NCI-H510A treated with DMSO at 0.1 percent for 48 hours (cell line): Measurements from ENCODE around the gene KATNB1.
"Not testable (repeated sequence)": the region's sequence is repeated elsewhere in the genome, so short reads cannot be mapped to it uniquely, and the experiment has no call there.

Experiments
- DNase-seq: peaks from one replicate; lab custom pipeline; 2025; lab: John Stamatoyannopoulos, UW

Gene KATNB1

DNA sequence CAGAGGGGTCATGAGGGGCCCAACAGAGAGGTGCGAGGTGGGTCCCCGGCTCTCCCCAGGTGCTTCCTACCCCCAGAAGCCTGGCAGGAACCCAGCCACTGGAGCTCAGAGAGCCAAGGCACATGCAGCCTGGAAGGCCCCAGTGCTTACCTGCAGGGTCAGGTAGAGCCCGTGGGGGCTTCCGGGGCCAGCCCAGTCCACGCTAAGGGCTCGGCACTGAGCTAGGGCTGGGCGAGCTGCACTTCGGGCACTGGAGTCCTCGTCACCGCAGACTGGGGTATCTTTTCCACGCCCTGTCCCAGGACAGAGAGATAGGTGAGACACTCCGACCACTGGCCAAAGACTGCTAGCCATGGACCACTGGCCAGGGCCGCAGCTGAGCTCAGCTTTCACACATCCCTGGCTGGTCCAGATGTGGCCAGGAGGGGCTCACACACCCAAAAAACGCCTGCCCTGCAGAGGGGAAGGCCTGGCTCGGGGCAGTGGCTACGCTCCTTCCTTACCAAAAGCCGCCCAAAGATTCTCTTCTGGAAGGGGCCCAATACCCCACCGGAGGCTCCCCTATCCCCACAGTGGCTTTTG lies 59.4 kb downstream of the KATNB1 start:
- DNase-seq, result no peak

DNA sequence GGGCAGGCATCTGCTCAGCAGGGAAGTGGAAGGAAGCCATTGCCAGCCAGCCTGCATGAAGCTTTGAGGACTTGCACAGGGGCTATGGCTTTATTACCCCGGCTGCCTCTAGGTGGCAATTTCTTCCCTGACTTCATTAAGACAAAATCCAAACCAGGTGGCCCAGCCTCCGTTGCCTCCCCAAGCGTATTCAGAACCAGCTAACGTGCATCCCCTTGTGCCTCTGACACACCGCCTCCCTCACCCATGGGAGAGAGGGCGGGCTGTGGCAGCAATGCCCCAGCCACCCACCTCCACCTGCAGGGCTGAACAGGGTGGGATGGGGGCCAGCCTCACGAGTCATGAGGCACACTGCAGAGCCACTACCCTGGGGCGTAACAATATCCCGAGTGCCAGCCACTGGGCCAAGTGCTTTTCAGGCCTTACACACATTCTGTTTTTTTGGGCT lies 59.9 kb downstream of the KATNB1 start:
- peak; percentile 81 for DNase-seq

DNA sequence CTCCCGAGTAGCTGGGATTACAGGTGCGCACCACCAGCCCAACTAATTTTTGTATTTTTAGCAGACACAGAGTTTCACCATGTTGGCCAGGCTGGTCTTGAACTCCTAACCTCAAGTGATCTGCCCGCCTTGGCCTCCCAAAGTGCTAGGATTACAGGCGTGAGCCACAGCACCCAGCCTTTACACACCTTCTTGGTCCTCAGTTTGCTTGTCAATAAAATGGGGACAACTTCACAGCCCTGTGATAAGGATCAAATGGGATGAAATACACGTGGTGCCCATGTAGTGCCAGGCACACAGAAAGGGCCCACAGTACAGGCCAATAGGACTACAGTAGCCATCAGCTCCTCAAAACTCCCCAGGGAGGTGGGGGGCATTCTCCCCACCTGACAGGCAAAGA lies 60.4 kb downstream of the KATNB1 start:
- DNase-seq, result not testable (repeated sequence)

DNA sequence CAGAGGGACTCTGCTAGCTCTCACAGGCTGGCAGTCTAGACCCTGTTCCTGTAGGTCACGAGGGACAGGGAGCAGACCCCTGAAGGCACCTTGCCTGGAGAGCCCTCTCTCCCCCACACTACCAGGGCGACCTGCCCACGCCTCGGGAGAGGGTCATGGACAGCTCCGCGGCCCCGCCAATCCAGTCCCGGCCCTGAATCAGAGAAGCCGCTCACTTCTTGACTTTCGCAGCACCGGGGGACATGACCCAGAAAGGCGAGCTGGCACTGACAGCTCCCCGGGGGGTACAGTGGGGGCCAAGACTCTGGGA lies 61.6 kb downstream of the KATNB1 start:
- no peak for DNase-seq

DNA sequence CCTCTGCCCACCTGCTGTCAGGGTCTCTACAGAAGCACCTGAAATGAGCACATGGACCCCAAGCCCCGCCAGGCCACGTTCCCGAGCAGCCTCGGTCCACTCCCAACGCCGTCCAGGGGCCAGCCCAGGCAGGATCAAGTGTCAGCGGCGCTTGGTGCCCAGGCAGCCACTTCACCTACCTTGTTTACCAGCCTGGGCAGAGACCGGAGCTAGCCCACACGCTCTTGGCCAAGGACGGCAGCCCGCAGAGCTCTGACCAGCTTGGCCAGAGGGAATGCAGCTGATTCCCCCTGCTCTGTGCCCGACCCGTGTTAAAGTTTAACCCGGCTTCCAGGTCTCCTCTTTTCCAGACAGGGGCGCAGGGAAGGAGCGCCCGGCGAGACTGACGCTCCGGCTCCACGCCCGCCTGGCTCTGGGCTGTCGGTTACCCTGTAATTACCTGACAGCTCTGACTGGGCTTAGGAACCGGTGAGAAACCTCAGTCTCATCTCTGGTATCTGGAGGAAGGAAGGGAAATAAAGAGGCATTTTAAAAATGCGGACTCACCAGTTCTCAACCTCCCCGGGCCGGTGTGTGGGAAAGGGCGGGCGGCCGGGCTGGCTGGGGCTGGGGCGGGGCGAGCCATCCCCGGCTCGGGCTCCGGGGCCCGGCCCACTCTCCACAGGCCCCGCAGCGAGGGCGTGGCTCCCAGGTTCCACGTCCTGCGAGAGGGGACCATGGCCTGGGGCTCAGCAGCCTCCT lies 62.1 kb downstream of the KATNB1 start:
- peak; percentile 72 for DNase-seq

DNA sequence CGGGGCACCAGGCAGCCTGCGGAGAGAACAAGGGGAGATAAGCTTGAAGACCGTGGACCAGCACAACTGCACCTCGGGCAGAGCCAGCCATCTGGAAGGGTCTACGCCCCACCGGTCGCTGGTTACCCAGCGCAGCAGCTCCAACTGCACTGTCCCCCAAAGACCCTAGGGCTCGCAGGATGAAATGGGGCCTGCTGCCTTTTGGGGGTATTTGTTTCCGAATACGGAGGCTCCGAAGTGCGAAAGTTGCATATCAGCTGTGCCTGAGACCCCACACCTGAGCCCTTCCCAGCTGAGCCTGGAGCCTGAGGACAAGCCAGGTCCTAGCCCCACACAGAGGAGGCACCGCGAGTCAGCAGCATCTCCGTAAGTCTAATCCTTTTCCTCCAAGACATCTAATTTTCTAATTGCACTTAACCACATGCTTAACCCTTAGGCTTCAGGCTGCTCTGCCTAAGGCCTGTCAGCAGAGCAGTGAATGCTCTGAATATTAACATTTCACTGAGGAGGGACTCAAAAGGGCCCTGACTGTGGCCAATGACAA lies 62.8 kb downstream of the KATNB1 start:
- DNase-seq, result no peak

DNA sequence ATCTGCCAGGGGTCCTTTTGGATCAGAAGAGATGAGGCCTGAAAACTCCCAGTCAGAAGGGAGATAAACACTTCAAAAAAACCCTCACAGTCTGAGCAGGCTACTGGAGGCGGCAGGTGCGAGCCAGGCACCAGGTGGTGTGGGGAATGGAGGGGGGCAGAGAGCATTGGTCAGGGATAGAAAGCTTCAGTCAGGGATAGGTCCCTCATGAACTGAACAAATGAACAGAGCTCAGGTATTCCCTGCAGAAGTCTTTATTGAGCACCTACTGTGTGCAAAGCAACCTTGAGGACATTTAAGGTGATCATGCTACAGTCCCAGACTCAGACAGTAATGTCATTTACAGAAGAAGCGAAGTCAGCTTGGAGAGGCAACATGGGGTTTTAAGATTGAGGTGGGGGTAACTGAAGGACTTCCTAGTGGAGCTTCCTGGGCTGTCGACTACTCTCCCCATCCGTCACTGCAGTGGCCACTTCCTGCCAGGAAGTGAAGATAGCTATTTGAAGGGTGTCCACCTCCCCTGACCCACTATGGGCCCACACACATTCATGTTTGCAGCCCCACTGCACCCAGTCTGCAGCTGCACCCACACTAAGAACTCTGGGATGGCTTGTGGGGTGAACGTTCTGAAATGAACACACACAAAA lies 63.5 kb downstream of the KATNB1 start:
- peak; percentile 93 for DNase-seq

DNA sequence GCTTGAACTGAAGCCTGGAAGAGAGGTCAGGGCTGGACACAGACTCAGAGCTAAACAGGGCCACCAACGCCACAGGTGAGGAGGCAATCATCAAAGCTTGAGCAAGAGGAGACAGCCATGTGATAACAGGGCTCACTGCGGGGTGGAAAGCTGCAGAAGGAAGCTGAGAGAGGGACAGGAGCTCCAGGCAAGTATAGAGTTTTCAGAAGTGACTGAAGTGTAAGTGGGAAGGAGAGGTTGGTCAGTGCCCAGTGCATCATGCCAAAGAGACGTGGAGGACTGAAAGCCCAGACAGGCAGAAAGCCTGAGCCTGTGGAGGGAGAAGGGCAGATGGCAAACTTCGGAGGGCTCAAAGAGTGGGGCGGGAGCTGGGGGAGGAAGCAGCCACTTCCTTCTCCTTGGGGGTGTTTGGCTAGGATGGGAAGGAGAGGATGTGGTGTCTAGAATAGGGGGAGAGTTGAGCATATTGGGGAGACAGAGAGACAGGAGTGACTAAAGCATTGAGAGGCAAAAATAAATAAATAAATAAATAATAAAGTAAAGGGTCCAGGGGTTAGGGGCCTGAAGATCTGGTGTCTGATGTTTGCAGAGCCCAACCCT lies 64.1 kb downstream of the KATNB1 start:
- peak; percentile 49 for DNase-seq

DNA sequence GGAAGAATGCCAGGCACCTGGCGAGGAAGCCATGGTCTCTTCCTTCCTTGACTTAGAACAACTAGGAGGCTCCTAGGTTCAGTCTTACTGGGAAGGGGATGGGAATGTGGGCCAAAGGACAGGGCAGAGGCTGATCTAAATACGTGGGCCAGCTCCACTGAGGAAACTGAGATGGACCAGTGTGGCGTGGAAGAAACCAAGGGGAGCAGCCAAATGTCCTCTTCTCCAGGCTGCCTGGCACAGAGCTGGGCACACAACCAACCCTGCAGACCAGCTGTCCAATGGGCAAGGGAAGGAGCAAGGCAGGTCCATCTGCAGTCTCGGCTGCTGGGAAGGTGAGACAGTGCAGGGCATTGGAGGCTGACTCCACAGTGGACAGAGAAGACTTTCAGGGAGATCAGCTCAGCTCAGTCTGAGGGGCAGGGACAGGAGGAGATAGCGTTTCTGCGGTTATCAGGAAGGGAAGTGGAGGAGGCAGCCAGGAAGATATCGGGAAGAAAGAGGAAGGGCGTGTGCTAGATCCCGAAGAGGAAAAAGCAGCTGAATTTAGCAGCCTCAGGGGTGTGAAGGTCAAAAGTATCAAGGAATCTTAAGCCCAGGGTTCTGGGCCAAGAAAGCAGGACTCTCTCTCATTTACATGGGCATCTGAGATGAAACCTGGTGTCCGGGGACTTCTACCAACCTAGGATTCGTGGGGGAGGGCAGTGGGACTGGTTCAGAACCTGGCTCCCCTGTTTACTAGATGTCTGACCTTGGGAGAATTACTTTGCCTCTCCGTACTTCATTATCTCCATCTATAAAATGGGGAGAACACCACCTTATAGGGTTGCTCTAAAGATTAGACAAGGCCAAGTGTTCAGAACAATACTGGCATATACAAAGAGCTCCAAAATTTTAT lies 64.9 kb downstream of the KATNB1 start:
- DNase-seq, result no peak

DNA sequence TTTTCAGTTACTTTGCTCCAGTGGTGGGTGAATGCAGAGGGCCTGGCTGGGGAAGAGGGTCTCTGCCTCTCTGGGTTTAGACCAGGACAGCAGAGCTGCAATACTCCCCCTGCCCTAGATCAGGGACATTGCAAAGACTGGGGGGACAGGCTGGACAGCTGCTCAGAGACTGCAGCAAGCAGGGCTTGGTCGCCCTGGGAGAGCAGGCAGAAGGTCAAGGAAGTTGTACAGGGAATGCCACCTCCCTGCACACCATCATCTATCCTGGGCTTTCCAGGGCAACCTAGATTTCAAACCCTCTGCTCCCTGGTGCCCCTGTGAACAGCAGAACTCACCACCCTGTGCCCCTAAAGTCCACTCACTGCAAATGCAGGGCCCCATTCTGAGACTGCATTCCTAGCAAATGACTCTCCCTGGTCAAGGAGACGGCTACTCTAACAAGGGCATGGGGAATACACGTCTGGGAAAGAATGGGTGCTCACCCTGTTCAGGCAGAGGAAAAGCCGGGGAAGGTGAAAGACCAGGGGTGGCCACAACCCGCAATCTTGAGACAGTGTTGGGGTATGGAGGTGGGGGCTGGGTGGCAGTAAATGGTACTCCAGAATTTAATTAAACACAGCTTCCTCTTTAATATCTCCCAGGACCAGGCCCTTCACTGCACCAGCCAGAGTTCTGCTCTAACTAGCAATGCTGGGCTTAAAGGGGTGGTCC lies 65.7 kb downstream of the KATNB1 start:
- no peak for DNase-seq

DNA sequence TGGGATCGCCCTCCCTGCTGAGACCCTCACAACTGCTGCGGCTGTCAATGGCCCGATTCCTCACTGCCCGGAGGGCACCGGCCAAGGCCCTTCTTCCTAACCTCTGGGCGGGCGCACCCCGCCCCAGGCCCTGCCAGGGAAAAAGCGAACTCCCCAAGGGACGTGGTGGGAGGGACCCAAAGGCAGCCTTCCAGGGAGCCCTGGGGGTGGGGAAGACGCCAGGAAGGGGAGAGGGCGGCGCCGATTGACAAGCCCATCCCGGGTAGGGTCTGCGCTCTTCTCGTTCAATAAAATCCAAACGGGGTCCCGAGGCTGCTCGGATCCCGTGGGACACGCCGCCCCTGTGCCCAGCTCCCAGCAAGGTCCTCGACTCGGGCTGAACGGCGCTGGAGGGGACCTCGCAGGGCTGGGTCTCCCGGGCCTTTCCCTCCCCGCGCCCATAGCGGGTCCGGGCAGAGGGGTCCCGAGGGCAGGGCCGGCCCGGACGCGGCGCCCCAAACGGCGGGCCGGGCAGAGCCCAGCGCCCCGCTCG lies 66.3 kb downstream of the KATNB1 start:
- DNase-seq, result no peak

DNA sequence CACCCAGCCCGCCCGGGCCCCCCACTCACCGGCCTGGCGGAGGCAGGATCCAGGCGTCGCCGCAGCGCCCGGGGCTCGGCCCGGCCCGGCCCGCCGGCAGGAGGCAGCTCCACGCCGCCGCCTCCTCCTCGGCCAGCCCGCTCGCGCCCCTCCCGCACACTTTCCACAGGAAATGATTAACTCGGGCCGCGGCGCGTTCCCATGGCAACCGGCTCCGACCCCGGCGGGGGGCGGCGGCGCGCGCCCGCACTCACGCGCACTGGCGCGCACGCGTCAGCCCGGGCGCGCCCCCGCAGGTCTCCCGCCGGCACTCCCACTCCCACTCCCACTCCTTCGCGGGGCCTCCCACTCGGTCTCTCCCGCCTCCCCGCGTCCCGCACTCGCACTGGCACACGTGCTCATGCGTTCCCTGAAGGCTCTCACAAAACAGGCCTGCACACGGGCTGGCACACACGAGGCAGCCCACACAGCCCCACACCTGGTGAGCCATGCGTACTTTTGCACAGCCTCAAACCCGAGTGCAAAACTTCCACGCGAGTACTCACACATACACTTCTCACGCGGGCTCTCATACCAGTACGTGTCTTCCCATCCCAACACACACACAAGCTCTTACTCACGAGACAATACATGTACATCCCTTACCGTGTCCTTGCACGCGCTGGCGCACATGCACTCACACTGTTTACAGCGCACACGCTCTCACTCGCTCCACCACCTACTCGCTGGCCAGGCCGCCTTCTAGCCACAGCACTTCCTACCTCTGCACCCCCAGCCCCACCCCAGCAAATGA lies 67.0 kb downstream of the KATNB1 start, which contains the start of gene KIFC3:
Gene KIFC3, minus strand, starts transcription at position 151 of the 793 bp plus-strand sequence. CDS start 4,248 bp downstream, outside the sequence.
- DNase-seq, result no peak

DNA sequence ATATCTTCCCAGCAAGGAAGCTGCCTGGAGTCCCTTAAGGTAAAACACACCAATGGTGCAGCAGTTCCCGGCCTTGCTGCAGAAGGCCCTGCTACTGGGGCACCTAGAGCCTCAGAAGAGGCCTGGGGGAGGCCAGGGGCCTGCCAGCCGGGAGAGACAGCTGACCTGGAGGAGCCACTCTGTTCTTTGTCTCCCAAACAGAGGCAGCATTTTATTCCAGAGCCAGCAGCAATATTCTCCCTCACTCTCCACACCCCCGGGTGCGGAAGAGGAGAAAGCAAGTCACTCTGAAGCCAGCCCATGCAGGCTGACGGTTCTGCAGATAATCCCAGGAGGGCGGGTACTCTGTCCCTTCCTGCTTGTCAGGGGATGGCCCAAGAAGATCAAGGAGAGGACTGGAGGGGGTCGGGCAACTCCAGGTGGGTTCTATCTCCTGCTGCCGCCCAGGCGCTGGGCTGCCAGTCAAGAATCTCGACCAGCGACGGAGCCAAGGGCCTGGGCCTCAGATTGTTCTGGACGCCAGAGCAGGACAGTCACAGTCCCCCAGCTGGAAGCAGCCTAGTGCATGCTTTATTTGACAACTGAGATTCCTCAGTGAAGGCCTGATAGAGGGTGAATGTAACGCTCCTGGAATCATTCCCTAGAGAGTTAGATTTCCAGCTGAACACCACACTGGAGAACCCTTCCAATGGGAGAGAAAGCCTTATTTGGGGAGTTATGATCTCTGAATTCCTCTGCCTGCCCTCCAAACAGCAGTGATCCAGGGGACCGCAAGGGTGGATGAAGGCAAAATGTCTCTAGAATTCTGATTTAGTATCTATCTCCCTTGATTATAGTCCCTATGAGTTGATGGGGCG lies 67.8 kb downstream of the KATNB1 start:
- DNase-seq, result no peak

DNA sequence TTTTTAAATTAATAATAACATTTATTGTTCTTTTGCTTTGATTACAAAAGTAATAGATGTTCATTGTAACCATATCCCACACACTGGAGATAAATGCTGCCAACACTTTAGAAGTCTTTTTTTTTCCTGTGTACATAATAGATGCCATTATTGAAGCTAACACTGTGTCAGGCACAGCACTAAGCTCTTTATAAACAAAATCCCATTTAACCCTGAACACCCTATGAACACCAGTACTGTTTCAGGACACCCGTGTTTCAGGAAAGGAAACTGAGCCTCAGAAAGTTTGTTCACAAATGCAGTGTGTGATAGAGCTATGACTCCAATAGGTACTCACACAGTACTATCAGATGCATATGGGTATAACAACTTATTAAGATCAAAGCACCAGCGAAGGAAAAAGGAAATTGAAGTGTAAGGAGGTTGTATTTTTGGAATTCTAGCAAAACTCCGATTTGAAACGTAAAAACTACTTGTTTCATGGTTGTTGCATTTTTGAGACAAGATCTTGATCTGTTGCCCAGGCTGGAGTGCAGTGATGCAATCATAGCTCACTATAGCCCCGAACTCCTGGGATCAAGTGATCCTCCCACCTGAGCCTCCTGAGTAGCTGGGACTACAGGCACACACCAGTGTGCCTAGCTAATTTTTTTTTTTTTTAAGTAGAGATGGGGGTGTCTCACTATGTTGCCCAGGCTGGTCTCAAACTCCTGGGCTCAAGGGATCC lies 68.7 kb downstream of the KATNB1 start:
- no peak for DNase-seq

DNA sequence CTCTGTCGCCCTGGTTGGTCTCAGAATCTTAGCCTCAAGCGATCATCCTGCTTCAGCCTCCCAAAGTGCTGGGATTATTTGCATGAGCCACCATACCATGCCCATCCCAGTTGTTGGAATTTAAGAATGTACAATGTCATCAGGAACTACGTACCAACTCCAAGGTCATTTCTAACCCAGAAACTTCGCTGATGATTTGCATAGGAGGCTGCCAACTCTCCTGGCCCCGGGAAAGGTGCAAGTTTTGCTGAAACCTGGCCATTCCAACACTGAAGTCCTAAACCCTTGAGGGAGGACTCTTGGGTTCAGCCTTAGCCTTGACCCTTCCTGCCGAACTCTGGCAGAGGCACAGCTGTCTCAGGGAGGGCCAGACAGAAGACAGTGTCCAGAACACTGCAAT lies 69.6 kb downstream of the KATNB1 start:
- DNase-seq, result no peak
